Measurements from ENCODE around the gene TMEM47. TPM values are rescaled to one million over a fixed set of nuclear protein-coding genes. Genes with fewer than 3 reads are reported as not detected.

Gene TMEM47
- total and polyA plus RNA-seq, 9 of the 15 experiments (the other 6 are each of a cell fraction or from before 2014, with no cell fraction given), result 0.03 to 0.04 (median 0.03) TPM; not detected in 6

- H3K79me2 ChIP-seq (ENCODE audit: control insufficient read depth, insufficient read depth, low read length), result no peaks in the 10 kb centered on the region
- ChIA-PET POLR2A (no interaction called here), CTCF (ENCODE audit: low intra/inter-chr PET ratio) (no interaction called here)
- no peak for ATAC-seq
- H3K9me3 ChIP-seq (replicated peaks; ENCODE audit: control insufficient read depth, insufficient read depth, low read depth, low read length), result no peaks in the 10 kb centered on the region
- H3K4me1 ChIP-seq (replicated peaks in 1 of 2; ENCODE audit: control insufficient read depth in 2 of 2, insufficient read depth in 2 of 2, low read length in 2 of 2), result no peaks in the 10 kb centered on the region
- intact Hi-C loops (cut with micrococcal nuclease) (no loop called here), in situ Hi-C loops (cut with MboI) (no loop called here)
- H4K20me1 ChIP-seq (replicated peaks; ENCODE audit: control insufficient read depth, insufficient read depth, low read length), result no peaks in the 10 kb centered on the region
- FAIRE-seq, result no peak
- no peak overlapping the region for H3K4me2 ChIP-seq (ENCODE audit: insufficient read depth, low read length)
- DNase-seq (ENCODE audit: extremely low read depth in 1 of 4, low spot score in 3 of 4), result no peak
- WGBS (ENCODE audit: insufficient coverage, low coverage, missing lambda C conversion rate), result 0% methylated on average over 3 of the region's 3 CpGs
- H3K27ac ChIP-seq (ENCODE audit: extremely low read depth, low read depth, low read length), result no peak overlapping the region
- H3K9ac ChIP-seq (ENCODE audit: insufficient read depth in 1 of 2, low read depth in 2 of 2, low read length in 2 of 2), result no peak overlapping the region
- H3K27me3 ChIP-seq (ENCODE audit: control insufficient read depth in 2 of 2, insufficient read depth in 2 of 2, low read length in 2 of 2), result no peaks in the 10 kb centered on the region
- H3K36me3 ChIP-seq (ENCODE audit: control insufficient read depth, insufficient read depth, low read length), result no peaks in the 10 kb centered on the region
- H2AFZ ChIP-seq (ENCODE audit: low read depth, low read length), result no peak overlapping the region
- no TSS peak for BruUV-seq (replicated peaks)
- H3K9me1 ChIP-seq (ENCODE audit: control insufficient read depth, insufficient read depth, low read length), result no peaks in the 10 kb centered on the region
- TF ChIP-seq FOXA3 (CRISPR knock-in tag; conservative IDR thresholded peaks at IDR 0.05 in 1 of 2, IDR thresholded peaks at IDR 0.05 in 1 of 2), result no peak
- no peak for TF ChIP-seq RNF2 (IDR thresholded peaks at IDR 0.05)
- no peak for TF ChIP-seq ZFP36 (IDR thresholded peaks at IDR 0.05; ENCODE audit: low read depth, low read length, partially characterized antibody)
- no peak for TF ChIP-seq HMG20B (CRISPR knock-in tag; IDR thresholded peaks at IDR 0.05)
- TF ChIP-seq, protein P1, sequence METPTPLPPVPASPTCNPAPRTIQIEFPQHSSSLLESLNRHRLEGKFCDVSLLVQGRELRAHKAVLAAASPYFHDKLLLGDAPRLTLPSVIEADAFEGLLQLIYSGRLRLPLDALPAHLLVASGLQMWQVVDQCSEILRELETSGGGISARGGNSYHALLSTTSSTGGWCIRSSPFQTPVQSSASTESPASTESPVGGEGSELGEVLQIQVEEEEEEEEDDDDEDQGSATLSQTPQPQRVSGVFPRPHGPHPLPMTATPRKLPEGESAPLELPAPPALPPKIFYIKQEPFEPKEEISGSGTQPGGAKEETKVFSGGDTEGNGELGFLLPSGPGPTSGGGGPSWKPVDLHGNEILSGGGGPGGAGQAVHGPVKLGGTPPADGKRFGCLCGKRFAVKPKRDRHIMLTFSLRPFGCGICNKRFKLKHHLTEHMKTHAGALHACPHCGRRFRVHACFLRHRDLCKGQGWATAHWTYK (CRISPR knock-in tag; IDR thresholded peaks at IDR 0.05), result no peak
- TF ChIP-seq POLR2AphosphoS5 (IDR thresholded peaks at IDR 0.05; ENCODE audit: control insufficient read depth, insufficient read depth, low read depth, low read length), result no peak
- TF ChIP-seq, protein P2, sequence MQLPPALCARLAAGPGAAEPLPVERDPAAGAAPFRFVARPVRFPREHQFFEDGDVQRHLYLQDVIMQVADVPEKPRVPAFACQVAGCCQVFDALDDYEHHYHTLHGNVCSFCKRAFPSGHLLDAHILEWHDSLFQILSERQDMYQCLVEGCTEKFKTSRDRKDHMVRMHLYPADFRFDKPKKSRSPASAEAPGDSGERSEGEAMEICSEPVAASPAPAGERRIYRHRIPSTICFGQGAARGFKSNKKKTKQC (CRISPR knock-in tag; IDR thresholded peaks at IDR 0.05), result no peak
- TF ChIP-seq, protein P3, sequence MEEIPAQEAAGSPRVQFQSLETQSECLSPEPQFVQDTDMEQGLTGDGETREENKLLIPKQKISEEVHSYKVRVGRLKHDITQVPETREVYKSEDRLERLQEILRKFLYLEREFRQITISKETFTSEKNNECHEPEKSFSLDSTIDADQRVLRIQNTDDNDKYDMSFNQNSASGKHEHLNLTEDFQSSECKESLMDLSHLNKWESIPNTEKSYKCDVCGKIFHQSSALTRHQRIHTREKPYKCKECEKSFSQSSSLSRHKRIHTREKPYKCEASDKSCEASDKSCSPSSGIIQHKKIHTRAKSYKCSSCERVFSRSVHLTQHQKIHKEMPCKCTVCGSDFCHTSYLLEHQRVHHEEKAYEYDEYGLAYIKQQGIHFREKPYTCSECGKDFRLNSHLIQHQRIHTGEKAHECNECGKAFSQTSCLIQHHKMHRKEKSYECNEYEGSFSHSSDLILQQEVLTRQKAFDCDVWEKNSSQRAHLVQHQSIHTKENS (CRISPR knock-in tag; IDR thresholded peaks at IDR 0.05), result no peak
- no peak for TF ChIP-seq HDGF (IDR thresholded peaks at IDR 0.05)
- no peak for TF ChIP-seq TFAM (CRISPR knock-in tag; conservative IDR thresholded peaks at IDR 0.05)
- TF ChIP-seq, protein P4, sequence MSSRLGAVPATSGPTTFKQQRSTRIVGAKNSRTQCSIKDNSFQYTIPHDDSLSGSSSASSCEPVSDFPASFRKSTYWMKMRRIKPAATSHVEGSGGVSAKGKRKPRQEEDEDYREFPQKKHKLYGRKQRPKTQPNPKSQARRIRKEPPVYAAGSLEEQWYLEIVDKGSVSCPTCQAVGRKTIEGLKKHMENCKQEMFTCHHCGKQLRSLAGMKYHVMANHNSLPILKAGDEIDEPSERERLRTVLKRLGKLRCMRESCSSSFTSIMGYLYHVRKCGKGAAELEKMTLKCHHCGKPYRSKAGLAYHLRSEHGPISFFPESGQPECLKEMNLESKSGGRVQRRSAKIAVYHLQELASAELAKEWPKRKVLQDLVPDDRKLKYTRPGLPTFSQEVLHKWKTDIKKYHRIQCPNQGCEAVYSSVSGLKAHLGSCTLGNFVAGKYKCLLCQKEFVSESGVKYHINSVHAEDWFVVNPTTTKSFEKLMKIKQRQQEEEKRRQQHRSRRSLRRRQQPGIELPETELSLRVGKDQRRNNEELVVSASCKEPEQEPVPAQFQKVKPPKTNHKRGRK (tag; IDR thresholded peaks at IDR 0.05), result no peak
- TF ChIP-seq KLF13 (tag; IDR thresholded peaks at IDR 0.05; ENCODE audit: borderline replicate concordance, low read depth), result no peak
- TF ChIP-seq ARID2 (IDR thresholded peaks at IDR 0.05), result no peak
- no peak for TF ChIP-seq GATAD2A (IDR thresholded peaks at IDR 0.05)
- no peak for TF ChIP-seq TGIF2 (CRISPR knock-in tag; IDR thresholded peaks at IDR 0.05)
- TF ChIP-seq STAT5A (IDR thresholded peaks at IDR 0.05; ENCODE audit: borderline replicate concordance, low read length), result no peak
- H3K4me3 ChIP-seq, result no peak overlapping the region
Observed at GRCh38 chrX:34629572-34629971, 27.5 kb downstream of the TMEM47 start.

All from K562 (cell line).